ENCODE measurements around the gene MYL3. TPM values are rescaled to one million over a fixed set of nuclear protein-coding genes. Genes with fewer than 3 reads are reported as not detected.

The MYL3 gene
- total and polyA plus RNA-seq, 2 experiments from 2014 or later = not detected

DNA sequence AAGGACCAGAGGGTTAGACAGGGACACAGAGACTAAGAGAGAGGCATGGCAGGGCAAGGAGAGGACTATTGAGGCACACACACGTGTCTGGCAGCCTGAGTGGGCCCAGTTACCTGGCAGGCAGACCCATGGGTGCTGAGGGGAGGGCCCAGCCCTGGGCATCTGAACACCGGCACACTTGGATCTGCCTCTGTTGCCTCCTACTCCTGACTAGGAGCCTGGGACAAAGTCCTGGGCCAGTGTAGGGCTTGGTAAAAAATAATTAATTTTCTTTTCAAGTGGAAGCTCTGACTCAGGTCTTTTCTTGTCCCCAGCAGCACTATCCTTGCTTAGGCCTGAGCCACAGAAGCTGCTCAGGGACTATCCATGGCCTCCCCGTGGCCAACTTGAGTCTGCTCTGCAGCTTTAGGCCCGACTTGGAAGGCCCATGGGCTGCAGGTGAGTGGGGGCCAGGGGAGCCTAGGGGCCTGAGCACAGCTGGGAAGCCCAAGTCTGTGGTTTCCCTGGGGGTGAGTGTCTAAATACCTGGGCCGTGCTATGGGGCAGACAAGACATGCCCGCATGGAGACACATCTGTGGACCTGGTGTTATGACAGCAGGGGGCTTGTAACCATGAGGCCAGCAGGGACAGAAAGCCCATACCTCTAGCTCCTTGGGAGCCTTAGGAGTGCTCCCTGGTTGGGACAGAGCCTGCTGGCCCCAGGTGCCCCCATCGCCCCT is 14.3 kb upstream of the MYL3 start, which contains the start of gene PTH1R:
TSS of gene PTH1R (plus strand) at position 316 of the 720 bp plus-strand sequence. CDS start 5,839 bp downstream, outside the sequence.
- Mint-ChIP-seq H3K4me3 (no peak within 1 kb of the TSS), H3K36me3 (ENCODE audit: low read depth) (no peaks in the 10 kb centered on the region; the same call in 2 of the 3 replicates), H3K9me3 (no peaks in the 10 kb centered on the region), H3K27ac (no peak within 1 kb of the TSS), H3K27me3 (ENCODE audit: insufficient read depth, low read depth, poor library complexity) (peaks cover 52% of the 10 kb centered on the region), H3K4me1 (peaks cover 7% of the 10 kb centered on the region)
- TF ChIP-seq, protein P1, sequence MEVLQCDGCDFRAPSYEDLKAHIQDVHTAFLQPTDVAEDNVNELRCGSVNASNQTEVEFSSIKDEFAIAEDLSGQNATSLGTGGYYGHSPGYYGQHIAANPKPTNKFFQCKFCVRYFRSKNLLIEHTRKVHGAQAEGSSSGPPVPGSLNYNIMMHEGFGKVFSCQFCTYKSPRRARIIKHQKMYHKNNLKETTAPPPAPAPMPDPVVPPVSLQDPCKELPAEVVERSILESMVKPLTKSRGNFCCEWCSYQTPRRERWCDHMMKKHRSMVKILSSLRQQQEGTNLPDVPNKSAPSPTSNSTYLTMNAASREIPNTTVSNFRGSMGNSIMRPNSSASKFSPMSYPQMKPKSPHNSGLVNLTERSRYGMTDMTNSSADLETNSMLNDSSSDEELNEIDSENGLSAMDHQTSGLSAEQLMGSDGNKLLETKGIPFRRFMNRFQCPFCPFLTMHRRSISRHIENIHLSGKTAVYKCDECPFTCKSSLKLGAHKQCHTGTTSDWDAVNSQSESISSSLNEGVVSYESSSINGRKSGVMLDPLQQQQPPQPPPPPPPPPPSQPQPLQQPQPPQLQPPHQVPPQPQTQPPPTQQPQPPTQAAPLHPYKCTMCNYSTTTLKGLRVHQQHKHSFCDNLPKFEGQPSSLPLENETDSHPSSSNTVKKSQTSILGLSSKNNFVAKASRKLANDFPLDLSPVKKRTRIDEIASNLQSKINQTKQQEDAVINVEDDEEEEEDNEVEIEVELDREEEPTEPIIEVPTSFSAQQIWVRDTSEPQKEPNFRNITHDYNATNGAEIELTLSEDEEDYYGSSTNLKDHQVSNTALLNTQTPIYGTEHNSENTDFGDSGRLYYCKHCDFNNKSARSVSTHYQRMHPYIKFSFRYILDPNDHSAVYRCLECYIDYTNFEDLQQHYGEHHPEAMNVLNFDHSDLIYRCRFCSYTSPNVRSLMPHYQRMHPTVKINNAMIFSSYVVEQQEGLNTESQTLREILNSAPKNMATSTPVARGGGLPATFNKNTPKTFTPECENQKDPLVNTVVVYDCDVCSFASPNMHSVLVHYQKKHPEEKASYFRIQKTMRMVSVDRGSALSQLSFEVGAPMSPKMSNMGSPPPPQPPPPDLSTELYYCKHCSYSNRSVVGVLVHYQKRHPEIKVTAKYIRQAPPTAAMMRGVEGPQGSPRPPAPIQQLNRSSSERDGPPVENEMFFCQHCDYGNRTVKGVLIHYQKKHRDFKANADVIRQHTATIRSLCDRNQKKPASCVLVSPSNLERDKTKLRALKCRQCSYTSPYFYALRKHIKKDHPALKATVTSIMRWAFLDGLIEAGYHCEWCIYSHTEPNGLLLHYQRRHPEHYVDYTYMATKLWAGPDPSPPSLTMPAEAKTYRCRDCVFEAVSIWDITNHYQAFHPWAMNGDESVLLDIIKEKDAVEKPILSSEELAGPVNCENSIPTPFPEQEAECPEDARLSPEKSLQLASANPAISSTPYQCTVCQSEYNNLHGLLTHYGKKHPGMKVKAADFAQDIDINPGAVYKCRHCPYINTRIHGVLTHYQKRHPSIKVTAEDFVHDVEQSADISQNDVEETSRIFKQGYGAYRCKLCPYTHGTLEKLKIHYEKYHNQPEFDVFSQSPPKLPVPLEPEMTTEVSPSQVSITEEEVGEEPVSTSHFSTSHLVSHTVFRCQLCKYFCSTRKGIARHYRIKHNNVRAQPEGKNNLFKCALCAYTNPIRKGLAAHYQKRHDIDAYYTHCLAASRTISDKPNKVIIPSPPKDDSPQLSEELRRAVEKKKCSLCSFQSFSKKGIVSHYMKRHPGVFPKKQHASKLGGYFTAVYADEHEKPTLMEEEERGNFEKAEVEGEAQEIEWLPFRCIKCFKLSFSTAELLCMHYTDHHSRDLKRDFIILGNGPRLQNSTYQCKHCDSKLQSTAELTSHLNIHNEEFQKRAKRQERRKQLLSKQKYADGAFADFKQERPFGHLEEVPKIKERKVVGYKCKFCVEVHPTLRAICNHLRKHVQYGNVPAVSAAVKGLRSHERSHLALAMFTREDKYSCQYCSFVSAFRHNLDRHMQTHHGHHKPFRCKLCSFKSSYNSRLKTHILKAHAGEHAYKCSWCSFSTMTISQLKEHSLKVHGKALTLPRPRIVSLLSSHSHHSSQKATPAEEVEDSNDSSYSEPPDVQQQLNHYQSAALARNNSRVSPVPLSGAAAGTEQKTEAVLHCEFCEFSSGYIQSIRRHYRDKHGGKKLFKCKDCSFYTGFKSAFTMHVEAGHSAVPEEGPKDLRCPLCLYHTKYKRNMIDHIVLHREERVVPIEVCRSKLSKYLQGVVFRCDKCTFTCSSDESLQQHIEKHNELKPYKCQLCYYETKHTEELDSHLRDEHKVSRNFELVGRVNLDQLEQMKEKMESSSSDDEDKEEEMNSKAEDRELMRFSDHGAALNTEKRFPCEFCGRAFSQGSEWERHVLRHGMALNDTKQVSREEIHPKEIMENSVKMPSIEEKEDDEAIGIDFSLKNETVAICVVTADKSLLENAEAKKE (CRISPR knock-in tag; IDR thresholded peaks at IDR 0.05) = no peak
- TF ChIP-seq, protein P2, sequence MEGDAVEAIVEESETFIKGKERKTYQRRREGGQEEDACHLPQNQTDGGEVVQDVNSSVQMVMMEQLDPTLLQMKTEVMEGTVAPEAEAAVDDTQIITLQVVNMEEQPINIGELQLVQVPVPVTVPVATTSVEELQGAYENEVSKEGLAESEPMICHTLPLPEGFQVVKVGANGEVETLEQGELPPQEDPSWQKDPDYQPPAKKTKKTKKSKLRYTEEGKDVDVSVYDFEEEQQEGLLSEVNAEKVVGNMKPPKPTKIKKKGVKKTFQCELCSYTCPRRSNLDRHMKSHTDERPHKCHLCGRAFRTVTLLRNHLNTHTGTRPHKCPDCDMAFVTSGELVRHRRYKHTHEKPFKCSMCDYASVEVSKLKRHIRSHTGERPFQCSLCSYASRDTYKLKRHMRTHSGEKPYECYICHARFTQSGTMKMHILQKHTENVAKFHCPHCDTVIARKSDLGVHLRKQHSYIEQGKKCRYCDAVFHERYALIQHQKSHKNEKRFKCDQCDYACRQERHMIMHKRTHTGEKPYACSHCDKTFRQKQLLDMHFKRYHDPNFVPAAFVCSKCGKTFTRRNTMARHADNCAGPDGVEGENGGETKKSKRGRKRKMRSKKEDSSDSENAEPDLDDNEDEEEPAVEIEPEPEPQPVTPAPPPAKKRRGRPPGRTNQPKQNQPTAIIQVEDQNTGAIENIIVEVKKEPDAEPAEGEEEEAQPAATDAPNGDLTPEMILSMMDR (conservative IDR thresholded peaks at IDR 0.05; ENCODE audit: low read depth in 2 of 2) = no peak
- TF ChIP-seq ZNF331 (CRISPR knock-in tag; IDR thresholded peaks at IDR 0.05; ENCODE audit: low read depth) = no peak
- Histone ChIP-seq H3F3A (replicated peaks; ENCODE audit: low read depth) (no peaks in the 10 kb centered on the region), H3K9me2 (ENCODE audit: insufficient read depth) (no peaks in the 10 kb centered on the region), H3K79me2 (replicated peaks; ENCODE audit: insufficient read depth) (no peaks in the 10 kb centered on the region), H3K4me3 (no peak within 1 kb of the TSS), H2AFZ (no peak within 1 kb of the TSS), H3K4me2 (no peak within 1 kb of the TSS), H3K27me3 (ENCODE audit: insufficient read depth) (peaks cover 46% of the 10 kb centered on the region), H3K27ac (ENCODE audit: low read depth) (no peak within 1 kb of the TSS), H3K4me1 (ENCODE audit: insufficient read depth) (no peaks in the 10 kb centered on the region), H4K20me1 (replicated peaks; ENCODE audit: insufficient read depth) (no peaks in the 10 kb centered on the region), H3K36me3 (ENCODE audit: insufficient read depth) (no peaks in the 10 kb centered on the region)
- DNase-seq (ENCODE audit: low spot score) = no peak
- no peak for ATAC-seq
